Calu3 (cell line): Measurements from ENCODE around the gene NGFR. TPM values are rescaled to one million over a fixed set of nuclear protein-coding genes. Genes with fewer than 3 reads are reported as not detected.

Source experiments
- BruUV-seq: library from RNA; stranded (reverse); fragments of 400-500 nt; replicated peaks from 2 replicates; lab custom pipeline; 2021; lab: Mats Ljungman, UMichigan
- CTCF ChIA-PET: fragments of 300-600 bp; sonication (Branson Sonifier 250); formaldehyde crosslinking; loops from one replicate; lab custom pipeline; 2022; ENCODE audit warnings: antibody characterized with exemption; lab: Charles Lee
- DNase-seq: peaks from one replicate; pipeline ENCODE4 v3.0.0; 2022
- H3K27ac Mint-ChIP-seq: one replicate; pipeline ENCODE4 v1.8.0; 2022; ENCODE audit warnings: mixed read lengths; ENCODE audit not compliant: unreplicated experiment
- H3K27me3 Mint-ChIP-seq: one replicate; pipeline ENCODE4 v1.8.0; 2022; ENCODE audit warnings: mixed read lengths; ENCODE audit not compliant: unreplicated experiment
- H3K36me3 Mint-ChIP-seq: one replicate; pipeline ENCODE4 v1.8.0; 2022; ENCODE audit warnings: mild to moderate bottlenecking, moderate library complexity, mixed read lengths; ENCODE audit not compliant: insufficient read depth, unreplicated experiment
- H3K4me1 Mint-ChIP-seq: one replicate; pipeline ENCODE4 v1.8.0; 2022; ENCODE audit warnings: mild to moderate bottlenecking, low read depth, mixed read lengths; ENCODE audit not compliant: unreplicated experiment
- H3K4me3 Mint-ChIP-seq: one replicate; pipeline ENCODE4 v1.8.0; 2022; ENCODE audit warnings: mild to moderate bottlenecking, low read depth, moderate library complexity, mixed read lengths; ENCODE audit not compliant: unreplicated experiment
- H3K9me3 Mint-ChIP-seq: one replicate; pipeline ENCODE4 v1.8.0; 2022; ENCODE audit warnings: low read depth, mixed read lengths; ENCODE audit not compliant: unreplicated experiment
- CTCF ChIP-seq: fragments of 200-600 bp; IDR thresholded peaks from one replicate; pipeline ENCODE4 v1.8.0; 2022; ENCODE audit warnings: antibody characterized with exemption; ENCODE audit not compliant: unreplicated experiment
- intact Hi-C: fragments of 100-400 bp; cut with micrococcal nuclease; formaldehyde crosslinking; loops from one replicate; pipeline ENCODE4 v1.10.0; 2022; ENCODE audit not compliant: unreplicated experiment
- total RNA-seq: library from RNA; stranded (reverse); gene quantifications from 2 replicates; pipeline ENCODE4 v1.2.3, GENCODE V29; 2022

Gene NGFR
- total RNA-seq, 1 experiment from 2014 or later: 0.66 TPM

- no peak overlapping the region for H3K27ac Mint-ChIP-seq
Observed at GRCh38 chr17:49505854-49506253, 10.8 kb downstream of the NGFR start.

DNA sequence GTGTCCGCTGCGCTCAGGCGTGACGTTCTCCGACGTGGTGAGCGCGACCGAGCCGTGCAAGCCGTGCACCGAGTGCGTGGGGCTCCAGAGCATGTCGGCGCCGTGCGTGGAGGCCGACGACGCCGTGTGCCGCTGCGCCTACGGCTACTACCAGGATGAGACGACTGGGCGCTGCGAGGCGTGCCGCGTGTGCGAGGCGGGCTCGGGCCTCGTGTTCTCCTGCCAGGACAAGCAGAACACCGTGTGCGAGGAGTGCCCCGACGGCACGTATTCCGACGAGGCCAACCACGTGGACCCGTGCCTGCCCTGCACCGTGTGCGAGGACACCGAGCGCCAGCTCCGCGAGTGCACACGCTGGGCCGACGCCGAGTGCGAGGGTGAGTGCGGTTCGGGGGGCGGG lies 11.2 kb downstream of the NGFR start:
- Mint-ChIP-seq H3K27me3 (peaks cover 61% of the 10 kb centered on the region), H3K4me3 (no peak overlapping the region), H3K4me1 (no peaks in the 10 kb centered on the region), H3K9me3 (no peaks in the 10 kb centered on the region), H3K27ac (no peak overlapping the region), H3K36me3 (no peaks in the 10 kb centered on the region)
- no peak for DNase-seq
- intact Hi-C loops: no loop called here
- TF ChIP-seq CTCF: no peak
- CTCF ChIA-PET: interaction anchor here (0.6 kb wide), 1 partner anchor 294 kb away, joined by 3 read pairs; no protein-coding TSS in a partner anchor
- BruUV-seq: no TSS peak

More at GRCh38 chr17:49505854-49506253, 10.8 kb downstream of the NGFR start:
- DNase-seq: no peak
- intact Hi-C loops: no loop called here
- H3K4me3 Mint-ChIP-seq: no peak overlapping the region
- no peaks in the 10 kb centered on the region for H3K9me3 Mint-ChIP-seq
- TF ChIP-seq CTCF: no peak
- no peaks in the 10 kb centered on the region for H3K36me3 Mint-ChIP-seq
- no peaks in the 10 kb centered on the region for H3K4me1 Mint-ChIP-seq
- H3K27me3 Mint-ChIP-seq: peaks cover 64% of the 10 kb centered on the region
- no TSS peak for BruUV-seq
- CTCF ChIA-PET: interaction anchor here (0.5 to 0.6 kb wide), 2 partner anchors 202 to 1763 kb away, joined by 3 to 4 read pairs; partner anchors contain the start of gene SLC35B1

DNA sequence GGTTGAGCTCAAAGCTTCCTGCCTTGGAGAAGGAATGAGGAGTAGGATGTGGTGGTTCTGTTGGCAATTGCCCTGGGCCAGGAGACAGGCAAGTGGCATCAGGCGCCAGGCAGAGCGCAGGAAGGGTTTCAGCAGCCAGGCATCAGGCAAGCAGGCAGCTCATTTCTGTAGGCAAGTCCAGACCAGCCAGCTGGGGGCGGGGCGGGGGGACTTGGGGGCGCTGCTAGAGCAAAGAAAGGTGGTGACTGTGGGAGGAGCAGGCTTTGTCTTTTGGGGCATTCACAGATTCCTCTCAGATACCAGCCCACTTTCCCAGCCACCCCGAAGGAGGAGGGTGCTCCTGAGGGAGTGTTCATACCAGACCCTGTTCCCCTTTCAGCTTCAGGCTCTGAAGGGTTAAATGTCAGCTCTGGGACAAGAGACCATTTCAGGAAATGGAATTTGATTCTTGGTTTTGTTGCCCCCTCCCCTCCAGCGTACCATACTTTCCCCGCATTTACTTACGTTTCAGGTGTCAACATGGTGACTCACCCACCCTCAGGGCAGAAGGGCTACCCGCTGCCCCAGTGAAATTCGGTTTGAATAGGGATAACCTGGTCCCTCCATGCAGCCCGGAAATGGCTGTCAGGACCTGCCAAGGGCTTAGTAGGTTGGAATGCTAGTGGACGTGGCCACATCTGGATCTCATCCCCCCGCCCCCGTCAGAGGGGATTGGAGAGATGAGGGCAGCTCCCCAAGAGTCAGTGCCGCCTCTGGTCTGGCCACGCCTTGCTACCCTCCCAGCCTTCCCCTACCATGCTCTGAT lies 13.2 kb downstream of the NGFR start:
- TF ChIP-seq CTCF: no peak
- intact Hi-C loops: no loop called here
- Mint-ChIP-seq H3K9me3 (no peaks in the 10 kb centered on the region), H3K36me3 (no peaks in the 10 kb centered on the region), H3K4me1 (no peaks in the 10 kb centered on the region), H3K27ac (no peak overlapping the region), H3K27me3 (peaks cover 41% of the 10 kb centered on the region), H3K4me3 (no peak overlapping the region)
- CTCF ChIA-PET: interaction anchor here (0.5 to 2.1 kb wide), 9 partner anchors 8 to 215 kb away, joined by 3 to 8 read pairs (median 3); partner anchors contain the start of gene PHB1
- BruUV-seq: no TSS peak
- DNase-seq: peak; percentile 90

DNA sequence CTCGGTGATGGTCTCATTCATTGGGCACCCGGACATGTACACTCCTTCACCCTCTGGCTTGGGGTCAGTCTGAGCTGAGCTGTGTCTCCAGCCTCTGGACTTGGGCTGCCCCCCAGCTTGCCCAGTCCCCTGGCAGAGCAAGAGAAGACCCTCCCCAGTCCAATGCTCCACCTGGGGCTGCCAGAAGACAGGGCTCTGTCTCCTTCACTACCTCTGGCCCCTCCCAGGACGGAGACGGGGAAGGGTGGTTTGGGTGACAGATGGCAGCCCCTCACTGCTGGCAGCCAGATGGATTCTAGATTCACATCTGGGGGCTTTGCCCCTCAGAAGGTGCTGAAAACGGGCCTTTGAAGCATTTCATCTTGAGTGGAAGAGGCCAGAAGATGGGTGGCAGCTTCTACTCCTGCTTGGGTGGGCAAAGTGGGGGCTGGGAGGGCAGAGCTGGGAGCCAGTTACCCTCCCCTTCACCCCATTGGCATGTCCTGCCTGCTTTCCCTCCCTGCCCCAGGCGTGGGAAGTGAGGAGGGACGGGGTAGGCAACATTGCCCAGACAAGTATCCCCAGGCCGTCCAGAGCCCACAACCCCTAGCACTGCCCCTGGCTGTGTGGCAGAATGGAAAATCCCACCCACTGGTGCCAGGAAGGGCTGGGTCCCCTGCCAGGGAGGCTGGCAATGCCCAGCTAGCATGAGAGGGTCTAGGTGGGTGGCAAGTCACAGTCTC lies 13.9 kb downstream of the NGFR start:
- Mint-ChIP-seq H3K4me3 (no peak overlapping the region), H3K27ac (no peak overlapping the region), H3K27me3 (peaks cover 33% of the 10 kb centered on the region), H3K36me3 (no peaks in the 10 kb centered on the region), H3K9me3 (no peaks in the 10 kb centered on the region), H3K4me1 (no peaks in the 10 kb centered on the region)
- no peak for DNase-seq
- intact Hi-C loops: no loop called here
- TF ChIP-seq CTCF: no peak
- CTCF ChIA-PET: interaction anchor here (0.6 to 2.1 kb wide), 3 partner anchors 19 to 47 kb away, joined by 5 to 7 read pairs (median 6); no protein-coding TSS in a partner anchor
- BruUV-seq: no TSS peak
